ENCODE results near the gene KIRREL3. TPM values are rescaled to one million over a fixed set of nuclear protein-coding genes. Genes with fewer than 3 reads are reported as not detected.

KIRREL3 gene
- total and polyA plus RNA-seq, 9 of the 15 experiments (the other 6 are each of a cell fraction or from before 2014, with no cell fraction given): 0.04 to 0.10 TPM; not detected in 7

DNA sequence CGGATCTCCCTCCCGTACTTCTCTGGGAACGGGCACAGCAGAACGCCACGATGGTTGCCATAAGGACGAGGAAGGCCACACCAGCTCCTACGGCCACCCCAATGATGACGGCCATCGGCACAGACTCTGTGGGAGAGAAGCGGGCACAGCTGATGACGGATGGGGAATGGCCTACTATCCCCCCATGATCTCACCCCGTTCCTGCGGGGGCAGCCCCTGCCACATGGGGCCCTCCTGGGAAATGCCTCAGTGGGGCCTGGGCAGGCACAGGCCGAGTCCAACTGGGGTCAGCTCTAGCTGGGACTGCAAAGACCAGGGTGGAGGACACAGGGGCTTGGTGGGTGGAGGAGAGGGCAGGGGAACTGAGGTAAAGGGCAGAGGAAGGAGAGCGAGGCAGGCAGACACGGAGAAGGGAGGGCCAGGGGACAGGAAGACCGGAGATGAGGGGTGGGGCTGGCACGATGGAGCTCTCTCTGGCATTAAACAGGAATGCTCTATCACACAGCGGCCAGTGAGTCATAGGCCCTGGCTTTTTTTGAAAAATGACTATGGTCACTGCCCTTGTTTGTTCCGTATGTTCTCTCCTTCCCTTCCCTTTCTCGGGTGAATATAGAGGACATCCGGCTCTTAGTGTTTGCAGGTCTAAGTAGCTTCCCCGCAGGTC is 569.0 kb downstream of the KIRREL3 start:
- FAIRE-seq (no peak), DNase-seq (ENCODE audit: extremely low read depth in 1 of 4, low spot score in 3 of 4) (no peak), ATAC-seq (no peak)
- no peak overlapping the region for H2AFZ ChIP-seq (ENCODE audit: low read depth, low read length)
- ChIA-PET CTCF (ENCODE audit: low intra/inter-chr PET ratio) (no interaction called here), POLR2A (interaction anchor here (0.5 to 1.1 kb wide), 4 partner anchors 11 to 208 kb away, joined by 3 to 6 read pairs (median 3); no protein-coding TSS in a partner anchor)
- H3K4me2 ChIP-seq (ENCODE audit: insufficient read depth, low read length): no peak overlapping the region
- H3K4me3 ChIP-seq: no peak overlapping the region
- H3K79me2 ChIP-seq (ENCODE audit: control insufficient read depth, insufficient read depth, low read length): no peaks in the 10 kb centered on the region
- H4K20me1 ChIP-seq (replicated peaks; ENCODE audit: control insufficient read depth, insufficient read depth, low read length): peaks cover 16% of the 10 kb centered on the region
- H3K9ac ChIP-seq (ENCODE audit: insufficient read depth in 1 of 2, low read depth in 2 of 2, low read length in 2 of 2): no peak overlapping the region
- intact Hi-C loops (cut with micrococcal nuclease) (no loop called here), in situ Hi-C loops (cut with MboI) (no loop called here)
- H3K4me1 ChIP-seq (replicated peaks in 1 of 2; ENCODE audit: control insufficient read depth in 2 of 2, insufficient read depth in 2 of 2, low read length in 2 of 2): peaks cover 0 to 17% of the 10 kb centered on the region in 2 experiments; a peak in 4 of 5 replicates
- no peaks in the 10 kb centered on the region for H3K36me3 ChIP-seq (ENCODE audit: control insufficient read depth, insufficient read depth, low read length)
- TF ChIP-seq ZNF408 (CRISPR knock-in tag; IDR thresholded peaks at IDR 0.05; ENCODE audit: low read depth) (no peak), HOMEZ (CRISPR knock-in tag; IDR thresholded peaks at IDR 0.05) (no peak), RCOR1 (IDR thresholded peaks at IDR 0.05; ENCODE audit: borderline replicate concordance in 1 of 2, low read depth in 2 of 2, low read length in 2 of 2) (no peak), ZNF121 (CRISPR knock-in tag; conservative IDR thresholded peaks at IDR 0.05) (no peak), HDAC1 (IDR thresholded peaks at IDR 0.05) (no peak), POLR2H (tag; IDR thresholded peaks at IDR 0.05; ENCODE audit: low read depth) (no peak), ZNF586 (CRISPR knock-in tag; conservative IDR thresholded peaks at IDR 0.05) (no peak), ATF2 (CRISPR knock-in tag; IDR thresholded peaks at IDR 0.05) (no peak), RBM14 (IDR thresholded peaks at IDR 0.05; ENCODE audit: borderline replicate concordance, insufficient read depth, low read depth, low read length) (no peak), ZNF12 (CRISPR knock-in tag; IDR thresholded peaks at IDR 0.05) (no peak), NRF1 (conservative IDR thresholded peaks at IDR 0.05 in 1 of 2, IDR thresholded peaks at IDR 0.05 in 1 of 2) (no peak), FOS (IDR thresholded peaks at IDR 0.05; ENCODE audit: extremely low read depth, insufficient read length) (no peak), SMARCA5 (IDR thresholded peaks at IDR 0.05) (no peak), ZNF232 (CRISPR knock-in tag; IDR thresholded peaks at IDR 0.05) (no peak), ZFPM2 (CRISPR knock-in tag; IDR thresholded peaks at IDR 0.05) (no peak), NFE2L1 (tag; IDR thresholded peaks at IDR 0.05; ENCODE audit: borderline replicate concordance, low read depth) (no peak)
- TF ChIP-seq, protein P1, sequence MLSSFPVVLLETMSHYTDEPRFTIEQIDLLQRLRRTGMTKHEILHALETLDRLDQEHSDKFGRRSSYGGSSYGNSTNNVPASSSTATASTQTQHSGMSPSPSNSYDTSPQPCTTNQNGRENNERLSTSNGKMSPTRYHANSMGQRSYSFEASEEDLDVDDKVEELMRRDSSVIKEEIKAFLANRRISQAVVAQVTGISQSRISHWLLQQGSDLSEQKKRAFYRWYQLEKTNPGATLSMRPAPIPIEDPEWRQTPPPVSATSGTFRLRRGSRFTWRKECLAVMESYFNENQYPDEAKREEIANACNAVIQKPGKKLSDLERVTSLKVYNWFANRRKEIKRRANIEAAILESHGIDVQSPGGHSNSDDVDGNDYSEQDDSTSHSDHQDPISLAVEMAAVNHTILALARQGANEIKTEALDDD (IDR thresholded peaks at IDR 0.05): no peak
- BruUV-seq (replicated peaks): no TSS peak
- H3K27ac ChIP-seq (ENCODE audit: extremely low read depth, low read depth, low read length): no peak overlapping the region
- H3K27me3 ChIP-seq (ENCODE audit: control insufficient read depth in 2 of 2, insufficient read depth in 2 of 2, low read length in 2 of 2): peaks cover 3 to 55% of the 10 kb centered on the region in 2 experiments
- 27% methylated on average over 19 of the region's 23 CpGs for WGBS (ENCODE audit: insufficient coverage, low coverage, missing lambda C conversion rate)
- no peaks in the 10 kb centered on the region for H3K9me1 ChIP-seq (ENCODE audit: control insufficient read depth, insufficient read depth, low read length)
- no peaks in the 10 kb centered on the region for H3K9me3 ChIP-seq (replicated peaks; ENCODE audit: control insufficient read depth, insufficient read depth, low read depth, low read length)

Measured in K562 (cell line).